GM23248 (cell line): ENCODE data around the gene FLRT1.

Source experiments
- EZH2 ChIP-seq: fragments of 200-600 bp; sonication (generic); IDR thresholded peaks from 2 replicates; pipeline ENCODE4 v1.6.1; 2018; ENCODE audit warnings: antibody characterized with exemption, mild to moderate bottlenecking; ENCODE audit not compliant: insufficient read depth, poor library complexity, severe bottlenecking
- EZH2phosphoT487 ChIP-seq: fragments of 200-600 bp; sonication (generic); IDR thresholded peaks from 2 replicates; pipeline ENCODE4 v1.6.1; 2018; ENCODE audit warnings: antibody characterized with exemption, moderate library complexity, mild to moderate bottlenecking, low read depth; ENCODE audit not compliant: insufficient read depth

DNA sequence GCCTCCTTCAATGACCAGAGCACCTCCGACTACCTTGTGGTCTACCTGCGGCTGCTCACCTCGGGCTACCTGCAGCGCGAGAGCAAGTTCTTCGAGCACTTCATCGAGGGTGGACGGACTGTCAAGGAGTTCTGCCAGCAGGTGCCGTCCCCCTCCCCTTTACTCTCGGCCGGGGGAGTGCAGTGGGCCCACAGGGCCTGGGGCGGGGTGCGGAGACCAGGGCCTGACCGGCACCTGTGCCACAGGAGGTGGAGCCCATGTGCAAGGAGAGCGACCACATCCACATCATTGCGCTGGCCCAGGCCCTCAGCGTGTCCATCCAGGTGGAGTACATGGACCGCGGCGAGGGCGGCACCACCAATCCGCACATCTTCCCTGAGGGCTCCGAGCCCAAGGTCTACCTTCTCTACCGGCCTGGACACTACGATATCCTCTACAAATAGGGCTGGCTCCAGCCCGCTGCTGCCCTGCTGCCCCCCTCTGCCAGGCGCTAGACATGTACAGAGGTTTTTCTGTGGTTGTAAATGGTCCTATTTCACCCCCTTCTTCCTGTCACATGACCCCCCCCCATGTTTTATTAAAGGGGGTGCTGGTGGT lies 38.5 kb upstream of the FLRT1 start:
- TF ChIP-seq EZH2 (no peak), EZH2phosphoT487 (no peak)
